ENCODE data around the gene SCN9A.
"Not testable (repeated sequence)": the region's sequence is repeated elsewhere in the genome, so short reads cannot be mapped to it uniquely, and the experiment has no call there.

Gene SCN9A

GRCh38 chr2:166375736-166376487 lies at the start of gene SCN9A:
Gene SCN9A, minus strand, starts transcription at chr2:166375944. Its CDS starts 64,188 bp downstream, at chr2:166311756.
- DNase-seq = peak; percentile 90

- DNase-seq = no peak
Observed at GRCh38 chr2:166424841-166425240, 49.1 kb upstream of the SCN9A start.

- peak; percentile 45 for DNase-seq
Observed at GRCh38 chr2:166419616-166419934, 43.8 kb upstream of the SCN9A start.

GRCh38 chr2:166418853-166419615 lies 43.3 kb upstream of the SCN9A start:
- DNase-seq = no peak

DNA sequence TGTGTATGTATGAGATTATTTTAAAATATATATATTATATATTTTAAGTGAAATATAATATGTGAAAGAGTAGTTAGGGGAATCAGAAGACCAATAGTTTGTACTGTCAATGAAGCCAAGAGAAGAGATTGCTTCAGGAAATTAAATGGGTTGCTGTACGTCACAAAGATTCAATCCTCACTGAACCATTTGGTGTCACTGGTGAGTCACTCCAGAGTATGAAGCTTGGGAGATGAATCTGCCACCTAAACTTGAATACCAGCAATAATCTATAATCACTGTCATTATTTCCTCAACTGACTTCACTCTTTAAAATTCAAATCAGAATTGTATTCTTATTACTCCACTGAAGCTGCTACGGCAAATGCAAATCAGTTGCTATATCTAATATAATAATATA lies 41.9 kb upstream of the SCN9A start:
- DNase-seq = no peak

DNA sequence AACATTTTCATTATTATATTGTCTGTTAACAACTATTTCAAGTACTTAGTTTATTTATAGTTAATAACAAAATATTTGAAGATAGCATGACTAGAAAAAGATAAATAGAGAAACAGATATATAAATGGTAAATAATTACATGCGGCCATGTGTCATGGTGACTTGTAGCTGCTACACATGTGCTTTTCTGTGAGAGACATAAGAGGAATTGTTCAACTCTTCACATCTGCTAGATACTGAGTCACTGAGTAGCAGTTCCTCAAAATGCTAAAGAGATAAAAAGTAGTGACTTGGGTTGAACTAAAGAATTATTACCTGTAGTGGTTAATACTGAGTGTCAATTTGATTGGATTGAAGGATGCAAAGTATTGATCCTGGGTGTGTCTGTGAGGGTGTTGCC lies 37.5 kb upstream of the SCN9A start:
- no peak for DNase-seq

- no peak for DNase-seq
Observed at GRCh38 chr2:166411473-166412230, 35.9 kb upstream of the SCN9A start.

DNA sequence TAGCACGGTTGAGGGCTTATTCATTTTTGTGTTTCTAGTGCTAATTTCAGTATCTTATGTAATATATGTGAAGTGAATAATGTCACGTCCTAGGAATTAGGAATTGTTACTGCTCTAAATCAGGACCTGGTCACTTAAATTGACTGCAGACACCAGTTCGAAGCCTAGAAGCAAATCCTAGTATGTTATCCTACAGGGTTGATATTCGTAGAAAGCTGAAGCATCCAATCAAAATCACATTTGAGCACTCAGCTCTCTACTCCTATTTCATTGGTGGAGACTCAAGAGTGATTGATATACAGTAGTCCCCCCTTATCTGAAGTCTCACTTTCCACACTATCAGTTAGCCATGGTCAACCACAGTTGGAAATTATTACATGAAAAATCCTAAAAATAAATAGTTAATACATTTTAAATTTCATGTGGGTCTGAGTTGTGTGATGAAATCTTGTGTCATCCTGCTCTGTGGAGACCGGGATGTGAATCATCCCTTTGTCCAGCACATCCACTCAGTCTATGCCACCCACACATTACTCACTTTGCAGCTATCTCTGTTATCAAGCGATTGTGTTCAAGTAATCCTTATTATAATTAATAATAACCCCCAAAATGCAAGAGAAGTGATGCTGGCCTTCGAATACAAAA lies 35.2 kb upstream of the SCN9A start:
- DNase-seq = no peak

DNA sequence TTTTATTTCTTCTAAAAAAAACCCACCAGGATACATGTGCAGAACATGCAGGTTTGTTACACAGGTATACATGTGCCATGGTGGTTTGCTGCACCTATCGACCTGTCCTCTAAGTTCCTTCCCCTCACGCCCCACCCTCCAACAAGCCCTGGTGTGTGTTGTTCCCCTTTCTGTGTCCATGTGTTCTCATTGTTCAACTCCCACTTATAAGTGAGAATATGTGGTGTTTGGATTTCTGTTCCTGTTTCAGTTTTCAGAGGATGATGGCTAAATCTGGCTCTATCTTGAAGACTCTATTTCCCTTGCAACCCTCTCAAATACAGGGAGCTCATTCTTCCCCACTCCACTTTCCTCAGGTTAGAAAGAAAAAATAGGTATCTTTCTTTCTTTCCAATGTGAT lies 32.0 kb upstream of the SCN9A start:
- not testable (repeated sequence) for DNase-seq

DNA sequence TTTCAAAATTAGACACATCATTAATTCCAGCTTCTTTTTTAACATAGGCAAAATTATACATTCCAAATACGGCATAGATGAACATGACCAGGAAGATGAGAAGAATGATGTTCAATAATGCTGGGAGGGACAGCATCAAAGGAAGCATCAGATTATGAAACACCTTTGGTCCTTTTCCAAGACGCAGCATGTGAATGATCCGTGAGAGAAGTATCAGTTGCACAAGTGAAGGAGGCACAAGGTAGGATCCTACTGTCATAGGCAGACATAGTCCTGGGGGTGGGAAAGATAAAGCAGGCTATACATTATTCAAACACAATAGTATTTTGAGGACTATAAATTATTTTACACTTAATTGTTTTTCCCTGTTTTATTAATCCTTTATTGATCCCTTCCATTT lies 30.6 kb upstream of the SCN9A start:
- no peak for DNase-seq

GRCh38 chr2:166405569-166405926 lies 29.8 kb upstream of the SCN9A start:
- no peak for DNase-seq

DNA sequence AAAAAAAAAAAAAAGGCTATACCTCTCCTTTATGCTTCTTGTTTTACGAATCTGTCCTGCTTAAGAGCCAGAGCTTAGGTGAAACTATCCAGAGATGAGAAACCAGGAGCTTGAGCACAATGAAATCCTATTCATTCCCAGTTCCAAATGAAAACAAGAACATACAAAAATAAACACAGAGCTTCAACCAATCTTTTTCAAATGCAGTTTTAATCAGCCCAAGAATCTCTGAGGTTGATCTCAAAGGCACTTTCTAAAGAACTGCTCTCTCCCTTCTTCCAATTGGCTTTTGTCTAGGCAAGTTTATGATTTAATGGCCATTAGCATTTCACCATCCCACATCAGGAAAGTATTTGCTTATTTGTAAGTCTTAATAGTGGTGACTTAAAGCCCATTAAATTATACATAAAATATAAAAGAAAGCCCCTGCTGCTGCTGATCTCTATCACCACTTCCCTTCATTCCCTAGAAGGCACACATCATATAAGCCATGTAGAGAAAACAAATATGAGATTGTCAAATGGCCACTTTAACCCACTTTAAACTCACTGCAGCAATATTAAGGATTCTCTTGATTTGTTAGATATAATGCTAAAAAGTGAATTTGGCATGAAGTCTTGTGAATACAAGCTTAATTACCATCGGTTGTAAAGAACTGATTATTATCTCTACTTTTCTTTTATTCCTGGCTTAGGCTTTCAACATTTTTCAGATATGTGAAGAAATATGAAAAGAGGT lies 29.3 kb upstream of the SCN9A start:
- DNase-seq = no peak

- no peak for DNase-seq
Observed at GRCh38 chr2:166394245-166394644, 18.5 kb upstream of the SCN9A start.

DNA sequence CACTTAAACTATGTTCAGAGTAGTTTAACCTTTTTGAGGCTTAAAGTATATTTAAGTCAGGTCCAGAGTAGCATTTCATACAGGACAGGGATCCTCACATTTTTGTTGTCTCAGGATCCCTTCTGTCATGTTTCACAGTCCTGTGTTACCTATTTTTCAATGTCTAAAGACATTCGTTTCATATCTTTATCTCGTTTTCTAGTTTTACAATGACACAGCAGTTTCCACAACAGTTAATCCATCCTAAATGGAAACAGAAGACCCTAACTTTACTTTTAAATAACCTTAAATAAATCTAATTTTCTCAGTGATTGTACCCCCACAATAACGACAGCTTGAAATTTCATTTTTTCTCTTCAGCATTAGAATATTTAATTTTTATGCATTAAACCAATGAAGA lies 17.3 kb upstream of the SCN9A start:
- no peak for DNase-seq

GRCh38 chr2:166388481-166389070 lies 12.8 kb upstream of the SCN9A start:
- DNase-seq = no peak

GRCh38 chr2:166385313-166385712 lies 9.6 kb upstream of the SCN9A start:
- no peak for DNase-seq

GRCh38 chr2:166384774-166385173 lies 9.0 kb upstream of the SCN9A start:
- DNase-seq = no peak

DNA sequence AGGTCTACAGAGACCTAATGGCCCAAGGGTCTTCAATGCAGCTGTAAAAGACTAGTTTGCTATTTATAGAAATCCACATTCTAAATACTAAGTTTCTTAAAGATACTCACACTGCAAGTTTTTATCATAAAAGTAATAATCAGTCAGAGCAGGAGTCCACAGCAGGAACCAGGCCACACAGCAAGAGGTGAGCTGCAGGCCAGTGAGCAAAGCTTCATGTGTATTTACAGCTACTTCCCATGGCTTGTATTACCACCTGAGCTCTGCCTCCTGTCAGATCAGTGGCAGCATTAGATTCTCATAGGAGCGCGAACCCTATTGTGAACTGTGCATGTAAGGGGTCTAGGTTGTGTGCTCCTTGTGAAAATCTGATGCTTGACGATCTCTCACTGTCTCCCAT lies 6.7 kb upstream of the SCN9A start:
- no peak for DNase-seq

GRCh38 chr2:166380615-166381014 lies 4.9 kb upstream of the SCN9A start:
- DNase-seq = no peak

GRCh38 chr2:166376873-166377272 lies 1.1 kb upstream of the SCN9A start:
- no peak for DNase-seq

GRCh38 chr2:166376488-166376828 lies 714 bp upstream of the SCN9A start:
- no peak for DNase-seq

- DNase-seq = no peak
Observed at GRCh38 chr2:166375195-166375735, 479 bp downstream of the SCN9A start.
